ENCODE data around the gene FAM168A. TPM values are rescaled to one million over a fixed set of nuclear protein-coding genes. Genes with fewer than 3 reads are reported as not detected.
A peak's percentile ranks its signal among the peaks of the same experiment; 100 is the strongest.

Gene FAM168A
- total and polyA plus RNA-seq, 2 donors (not counting 1 experiment from before 2014, with no cell fraction given), result 16.3 to 23.8 TPM

- H3K36me3 ChIP-seq (ENCODE audit: control insufficient read depth, insufficient read depth, low read length), result no peaks in the 10 kb centered on the region
- H3K27me3 ChIP-seq (ENCODE audit: control insufficient read depth, insufficient read depth, low read length), result no peaks in the 10 kb centered on the region
- H4K20me1 ChIP-seq (ENCODE audit: control insufficient read depth, extremely low read depth, insufficient read depth, low read length), result no peaks in the 10 kb centered on the region
- TF ChIP-seq EZH2 (IDR thresholded peaks at IDR 0.05; ENCODE audit: low read length, missing control alignments) (no peak), CTCF (conservative IDR thresholded peaks at IDR 0.05 in 1 of 2, IDR thresholded peaks at IDR 0.05 in 1 of 2; ENCODE audit: low read depth in 1 of 2, low read length in 2 of 2) (no peak)
- H3K79me2 ChIP-seq (ENCODE audit: control insufficient read depth, insufficient read depth, low read length), result no peaks in the 10 kb centered on the region
- no peak overlapping the region for H3K27ac ChIP-seq (ENCODE audit: insufficient read depth, low read length)
- H3K9ac ChIP-seq (ENCODE audit: insufficient read depth, low read length), result no peak overlapping the region
- peaks cover 12% of the 10 kb centered on the region for H3K4me1 ChIP-seq (ENCODE audit: control insufficient read depth, extremely low read depth, insufficient read depth, low read length)
- DNase-seq (ENCODE audit: low read depth in 2 of 2), result no peak
- no peak overlapping the region for H2AFZ ChIP-seq (ENCODE audit: low read length)
- H3K4me3 ChIP-seq (replicated peaks in 1 of 4; ENCODE audit: control extremely low read depth in 1 of 4, insufficient read depth in 1 of 4, low read depth in 3 of 4, low read length in 4 of 4), result no peak overlapping the region
- no peaks in the 10 kb centered on the region for H3K9me3 ChIP-seq (ENCODE audit: control insufficient read depth, insufficient read depth, low read depth, low read length)
- no peak overlapping the region for H3K4me2 ChIP-seq (ENCODE audit: extremely low read depth, insufficient read depth, low read length)
Measured at GRCh38 chr11:73420136-73420535, 177.8 kb downstream of the FAM168A start.

DNA sequence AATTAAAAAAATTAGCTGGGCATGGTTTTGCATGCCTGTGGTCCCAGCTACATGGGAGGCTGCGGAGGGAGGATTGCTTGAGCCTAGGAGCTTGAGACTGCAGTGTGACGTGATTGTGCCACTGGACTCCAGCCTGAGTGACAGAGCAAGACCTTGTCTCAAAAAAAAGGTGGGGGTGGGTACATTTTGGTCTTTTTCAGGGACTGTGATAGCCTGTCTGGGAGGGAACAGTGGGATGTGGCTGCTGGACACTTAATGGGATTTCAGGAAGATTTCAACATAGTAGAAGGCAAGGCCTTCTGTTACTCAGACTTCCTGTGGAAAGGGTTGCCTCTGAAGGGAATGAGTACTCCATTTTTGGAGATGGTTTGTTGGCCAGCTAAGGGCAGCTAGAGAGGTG lies 181.1 kb downstream of the FAM168A start:
- DNase-seq (ENCODE audit: low read depth in 2 of 2), result peak in 1 of 2 donors; percentile 41
- Histone ChIP-seq H3K4me2 (ENCODE audit: extremely low read depth, insufficient read depth, low read length) (no peak overlapping the region), H3K4me3 (replicated peaks in 1 of 4; ENCODE audit: control extremely low read depth in 1 of 4, insufficient read depth in 1 of 4, low read depth in 3 of 4, low read length in 4 of 4) (no peak overlapping the region), H3K27me3 (ENCODE audit: control insufficient read depth, insufficient read depth, low read length) (no peaks in the 10 kb centered on the region), H3K9me3 (ENCODE audit: control insufficient read depth, insufficient read depth, low read depth, low read length) (no peaks in the 10 kb centered on the region), H3K36me3 (ENCODE audit: control insufficient read depth, insufficient read depth, low read length) (no peaks in the 10 kb centered on the region), H3K9ac (ENCODE audit: insufficient read depth, low read length) (no peak overlapping the region), H4K20me1 (ENCODE audit: control insufficient read depth, extremely low read depth, insufficient read depth, low read length) (no peaks in the 10 kb centered on the region), H3K4me1 (ENCODE audit: control insufficient read depth, extremely low read depth, insufficient read depth, low read length) (peaks cover 15% of the 10 kb centered on the region), H3K27ac (ENCODE audit: insufficient read depth, low read length) (no peak overlapping the region), H3K79me2 (ENCODE audit: control insufficient read depth, insufficient read depth, low read length) (no peaks in the 10 kb centered on the region), H2AFZ (ENCODE audit: low read length) (no peak overlapping the region)
- no peak for TF ChIP-seq CTCF (conservative IDR thresholded peaks at IDR 0.05 in 1 of 2, IDR thresholded peaks at IDR 0.05 in 1 of 2; ENCODE audit: low read depth in 1 of 2, low read length in 2 of 2)
- TF ChIP-seq EZH2 (IDR thresholded peaks at IDR 0.05; ENCODE audit: low read length, missing control alignments), result no peak

DNA sequence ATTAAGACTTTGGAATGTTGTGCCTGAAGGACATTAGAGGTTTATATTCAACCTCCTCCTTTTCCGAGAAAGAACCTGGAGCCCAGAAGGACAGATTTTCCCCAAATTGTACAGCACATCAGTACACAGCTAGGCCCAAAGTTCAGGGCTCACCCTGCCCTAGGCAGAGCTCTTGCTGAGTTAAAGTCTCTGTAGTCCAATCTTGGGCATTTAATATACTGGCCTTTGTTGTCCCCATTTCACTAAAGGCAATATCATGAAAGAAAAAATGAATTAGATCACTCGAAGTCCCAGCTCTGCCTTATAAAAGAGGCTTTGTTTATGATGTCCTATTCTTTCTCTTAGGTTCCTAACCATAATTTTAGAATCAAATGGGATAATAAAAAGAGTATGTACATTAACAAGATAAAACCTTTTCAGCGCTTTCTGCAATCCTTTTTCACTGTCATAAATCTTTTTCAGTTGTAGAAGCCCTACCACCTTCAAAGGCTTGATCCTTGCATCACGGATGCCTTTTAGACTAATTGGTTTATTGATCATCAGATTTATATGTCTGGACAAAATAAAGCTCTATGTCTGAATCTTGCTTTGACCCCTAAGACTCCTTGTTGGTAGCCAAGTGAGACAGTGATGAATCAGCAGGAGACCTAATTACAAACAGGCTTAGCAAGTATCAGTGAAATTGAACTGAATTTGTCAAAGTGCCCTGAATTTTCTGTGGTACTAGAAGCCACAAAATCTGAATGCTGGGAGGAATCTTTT lies 181.9 kb downstream of the FAM168A start:
- H4K20me1 ChIP-seq (ENCODE audit: control insufficient read depth, extremely low read depth, insufficient read depth, low read length), result no peaks in the 10 kb centered on the region
- no peaks in the 10 kb centered on the region for H3K36me3 ChIP-seq (ENCODE audit: control insufficient read depth, insufficient read depth, low read length)
- no peak overlapping the region for H3K4me2 ChIP-seq (ENCODE audit: extremely low read depth, insufficient read depth, low read length)
- H3K4me1 ChIP-seq (ENCODE audit: control insufficient read depth, extremely low read depth, insufficient read depth, low read length), result peaks cover 15% of the 10 kb centered on the region
- no peak overlapping the region for H3K4me3 ChIP-seq (replicated peaks in 1 of 4; ENCODE audit: control extremely low read depth in 1 of 4, insufficient read depth in 1 of 4, low read depth in 3 of 4, low read length in 4 of 4)
- no peak overlapping the region for H3K9ac ChIP-seq (ENCODE audit: insufficient read depth, low read length)
- no peak overlapping the region for H3K27ac ChIP-seq (ENCODE audit: insufficient read depth, low read length)
- H3K9me3 ChIP-seq (ENCODE audit: control insufficient read depth, insufficient read depth, low read depth, low read length), result no peaks in the 10 kb centered on the region
- TF ChIP-seq CTCF (conservative IDR thresholded peaks at IDR 0.05 in 1 of 2, IDR thresholded peaks at IDR 0.05 in 1 of 2; ENCODE audit: low read depth in 1 of 2, low read length in 2 of 2), result no peak
- TF ChIP-seq EZH2 (IDR thresholded peaks at IDR 0.05; ENCODE audit: low read length, missing control alignments), result no peak
- no peak overlapping the region for H2AFZ ChIP-seq (ENCODE audit: low read length)
- peak in 1 of 2 donors; percentile 64 for DNase-seq (ENCODE audit: low read depth in 2 of 2)
- no peaks in the 10 kb centered on the region for H3K79me2 ChIP-seq (ENCODE audit: control insufficient read depth, insufficient read depth, low read length)
- no peaks in the 10 kb centered on the region for H3K27me3 ChIP-seq (ENCODE audit: control insufficient read depth, insufficient read depth, low read length)
